SK-N-SH (cell line): Measurements from ENCODE around the gene ADCY9. TPM values are rescaled to one million over a fixed set of nuclear protein-coding genes. Genes with fewer than 3 reads are reported as not detected.

Source experiments
- CTCF ChIA-PET: fragments of 300-600, 350-600 bp; formaldehyde crosslinking; extraction: SDS; loops from one replicate; lab custom pipeline; 2021; lab: Yijun Ruan, JAX
- POLR2A ChIA-PET: fragments of 350-600 bp; sonication (Branson Sonifier 250); formaldehyde crosslinking; extraction: SDS; loops from one replicate; lab custom pipeline; 2020; ENCODE audit warnings: antibody characterized with exemption, inconsistent platforms; lab: Yijun Ruan, JAX
- DNase-seq: peaks from one replicate; pipeline ENCODE4 v3.0.0; 2012
- H2AFZ ChIP-seq: fragments of 200-600 bp; sonication (generic); 2 replicates; pipeline ENCODE4 v1.8.1; 2016; ENCODE audit warnings: antibody characterized with exemption, mild to moderate bottlenecking, low read depth
- H3F3A ChIP-seq: fragments of 200-600 bp; sonication (generic); replicated peaks from 2 replicates; pipeline ENCODE3; 2016; ENCODE audit warnings: antibody characterized with exemption, mild to moderate bottlenecking; ENCODE audit not compliant: insufficient read depth
- H3K27ac ChIP-seq, 2 experiments: fragments of 200-500 bp in 1 of 2; fragments of 200-600 bp in 1 of 2; sonication (Bioruptor generic) in 1 of 2; sonication (generic), shearing (Covaris generic) in 1 of 2; 2 replicates each; pipeline versions ENCODE4 v1.5.1 to v1.6.1; 2014 to 2016; ENCODE audit warnings: low read depth in 2 of 2, inconsistent platforms in 1 of 2, low read length in 1 of 2, mild to moderate bottlenecking in 1 of 2, mixed read lengths in 1 of 2
- H3K27me3 ChIP-seq: fragments of 200-600 bp; sonication (generic), shearing (Covaris generic); 2 replicates; pipeline ENCODE4 v1.6.1; 2016; ENCODE audit warnings: mixed run types; ENCODE audit not compliant: insufficient read depth
- H3K36me3 ChIP-seq, 2 experiments: fragments of 200-500 bp in 1 of 2; fragments of 200-600 bp in 1 of 2; sonication (Bioruptor generic) in 1 of 2; sonication (generic) in 1 of 2; replicated peaks in 1 of 2; 2 replicates each; pipeline versions ENCODE3 to v1.5.1; 2014 to 2016; ENCODE audit warnings: low read length in 1 of 2, mild to moderate bottlenecking in 1 of 2; ENCODE audit not compliant: insufficient read depth in 2 of 2, control insufficient read depth in 1 of 2
- H3K4me1 ChIP-seq, 2 experiments: fragments of 200-500 bp in 1 of 2; fragments of 200-600 bp in 1 of 2; sonication (Bioruptor generic) in 1 of 2; sonication (generic), shearing (Covaris generic) in 1 of 2; 2 replicates each; pipeline versions ENCODE4 v1.5.1 to v1.6.1; 2014 to 2016; ENCODE audit warnings: low read depth in 1 of 2, low read length in 1 of 2, mixed run types in 1 of 2; ENCODE audit not compliant: insufficient read depth in 2 of 2, control insufficient read depth in 1 of 2
- H3K4me2 ChIP-seq: fragments of 200-600 bp; sonication (generic), shearing (Covaris generic); 2 replicates; pipeline ENCODE4 v1.6.1; 2017; ENCODE audit warnings: mixed run types
- H3K4me3 ChIP-seq, 2 experiments: fragments of 200-500 bp in 1 of 2; fragments of 200-600 bp in 1 of 2; sonication (Bioruptor generic) in 1 of 2; sonication (generic), shearing (Covaris generic) in 1 of 2; 2 replicates each; pipeline versions ENCODE4 v1.5.1 to v1.8.1; 2014 to 2016; ENCODE audit warnings: low read depth in 2 of 2, inconsistent platforms in 1 of 2, low read length in 1 of 2, mild to moderate bottlenecking in 1 of 2, mixed read lengths in 1 of 2, moderate library complexity in 1 of 2
- H3K79me2 ChIP-seq: fragments of 200-600 bp; sonication (generic); 2 replicates; pipeline ENCODE4 v1.8.1; 2017; ENCODE audit warnings: mild to moderate bottlenecking; ENCODE audit not compliant: insufficient read depth
- H3K9ac ChIP-seq: fragments of 200-600 bp; sonication (generic); 2 replicates; pipeline ENCODE4 v1.6.1; 2017; ENCODE audit warnings: mixed run types
- H3K9me2 ChIP-seq: fragments of 200-600 bp; sonication (generic); 2 replicates; pipeline ENCODE4 v1.6.1; 2017; ENCODE audit warnings: mixed run types
- H3K9me3 ChIP-seq: fragments of 200-600 bp; sonication (generic); 2 replicates; pipeline ENCODE4 v1.6.1; 2017; ENCODE audit warnings: mixed run types, mild to moderate bottlenecking, moderate library complexity
- H4K20me1 ChIP-seq: fragments of 200-600 bp; sonication (generic); 2 replicates; pipeline ENCODE4 v1.6.1; 2017; ENCODE audit warnings: mild to moderate bottlenecking, mixed run types; ENCODE audit not compliant: insufficient read depth
- CHD2 ChIP-seq: fragments of 150-350 bp; IDR thresholded peaks from 2 replicates; pipeline ENCODE4 v1.6.1; 2018; ENCODE audit warnings: low read length; ENCODE audit not compliant: partially characterized antibody
- FOXM1 ChIP-seq: IDR thresholded peaks from 2 replicates; pipeline ENCODE4 v1.4.0; 2012; ENCODE audit warnings: low read depth, mild to moderate bottlenecking
- JUND ChIP-seq: IDR thresholded peaks from 2 replicates; pipeline ENCODE4 v1.4.0; 2012
- NRF1 ChIP-seq: IDR thresholded peaks from 2 replicates; pipeline ENCODE4 v1.6.1; 2012; ENCODE audit warnings: low read depth, mild to moderate bottlenecking, low read length
- SIN3A ChIP-seq: IDR thresholded peaks from 2 replicates; pipeline ENCODE4 v1.6.1; 2012; ENCODE audit warnings: low read depth, mild to moderate bottlenecking, low read length, moderate library complexity, borderline replicate concordance
- SMC3 ChIP-seq: IDR thresholded peaks from 2 replicates; pipeline ENCODE4 v1.6.1; 2012; ENCODE audit warnings: low read depth, low read length, improper control_type of control experiment
- TCF12 ChIP-seq: IDR thresholded peaks from 2 replicates; pipeline ENCODE4 v1.4.0; 2012
- WGBS: methylation state at CpG from one replicate; pipeline ENCODE4 v1.1.6; 2017; ENCODE audit warnings: low lambda C conversion rate; 5-methylcytosine and 5-hydroxymethylcytosine counted together
- polyA plus RNA-seq, 3 experiments: library from polyadenylated mRNA; depleted of rRNA; stranded (reverse); fragments of >200 nt; gene quantifications; 2 replicates each; pipeline ENCODE4 v1.2.3, GENCODE V29; 2012
- TF ChIP-seq, protein P1 (sequence below): IDR thresholded peaks from 2 replicates; pipeline ENCODE4 v1.4.0; 2012; ENCODE audit warnings: low read depth
- TF ChIP-seq, protein P2 (sequence below): IDR thresholded peaks from 2 replicates; pipeline ENCODE4 v1.4.0; 2012; ENCODE audit warnings: low read depth, borderline replicate concordance
- TF ChIP-seq, protein P3 (sequence below): fragments of 150-350 bp; IDR thresholded peaks from 2 replicates; pipeline ENCODE4 v1.6.1; 2017; ENCODE audit warnings: antibody characterized with exemption, low read length, low read depth, borderline replicate concordance
- TF ChIP-seq, protein P4 (sequence below): fragments of 200-600 bp; sonication (generic); IDR thresholded peaks from 2 replicates; pipeline ENCODE4 v1.6.1; 2017; ENCODE audit warnings: antibody characterized with exemption, mild to moderate bottlenecking, moderate library complexity

Gene ADCY9
- polyA plus RNA-seq, 1 of the 3 experiments (the other 2 are of a cell fraction): 5.2 TPM

DNA sequence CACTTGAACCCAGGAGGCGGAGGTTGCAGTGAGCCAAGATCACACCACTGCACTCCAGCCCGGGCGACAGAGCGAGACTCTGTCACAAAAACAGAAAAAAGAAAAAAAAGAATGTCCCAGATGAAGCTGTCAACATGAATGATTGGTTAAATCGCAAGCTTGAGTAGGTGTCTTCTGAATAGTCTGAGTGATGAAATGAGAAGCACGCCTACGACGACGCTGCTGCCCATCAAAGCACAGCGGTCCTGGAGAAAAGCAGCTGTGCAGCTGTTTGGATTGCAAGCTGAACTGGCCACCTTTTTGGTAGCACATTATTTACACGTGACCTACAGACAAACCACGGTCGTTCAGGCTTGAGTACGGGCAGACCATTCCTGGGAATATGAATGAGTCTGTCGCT lies 12.5 kb downstream of the ADCY9 start:
- Histone ChIP-seq H3K27ac (no peak overlapping the region), H3K9ac (no peak overlapping the region), H3K79me2 (no peaks in the 10 kb centered on the region), H3K27me3 (no peaks in the 10 kb centered on the region), H3K9me3 (no peaks in the 10 kb centered on the region), H3K4me1 (no peaks in the 10 kb centered on the region), H3K36me3 (no peaks in the 10 kb centered on the region), H3K9me2 (no peaks in the 10 kb centered on the region), H3K4me2 (no peak overlapping the region), H4K20me1 (no peaks in the 10 kb centered on the region), H2AFZ (no peak overlapping the region), H3K4me3 (no peak overlapping the region), H3F3A (no peaks in the 10 kb centered on the region)
- DNase-seq: no peak
- ChIA-PET POLR2A (no interaction called here), CTCF (no interaction called here)
- 95% methylated on average over 15 of the region's 15 CpGs for WGBS
- TF ChIP-seq NRF1 (no peak), FOXM1 (no peak), CHD2 (no peak), SIN3A (no peak)
- TF ChIP-seq, protein P1, sequence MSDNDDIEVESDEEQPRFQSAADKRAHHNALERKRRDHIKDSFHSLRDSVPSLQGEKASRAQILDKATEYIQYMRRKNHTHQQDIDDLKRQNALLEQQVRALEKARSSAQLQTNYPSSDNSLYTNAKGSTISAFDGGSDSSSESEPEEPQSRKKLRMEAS: no peak

DNA sequence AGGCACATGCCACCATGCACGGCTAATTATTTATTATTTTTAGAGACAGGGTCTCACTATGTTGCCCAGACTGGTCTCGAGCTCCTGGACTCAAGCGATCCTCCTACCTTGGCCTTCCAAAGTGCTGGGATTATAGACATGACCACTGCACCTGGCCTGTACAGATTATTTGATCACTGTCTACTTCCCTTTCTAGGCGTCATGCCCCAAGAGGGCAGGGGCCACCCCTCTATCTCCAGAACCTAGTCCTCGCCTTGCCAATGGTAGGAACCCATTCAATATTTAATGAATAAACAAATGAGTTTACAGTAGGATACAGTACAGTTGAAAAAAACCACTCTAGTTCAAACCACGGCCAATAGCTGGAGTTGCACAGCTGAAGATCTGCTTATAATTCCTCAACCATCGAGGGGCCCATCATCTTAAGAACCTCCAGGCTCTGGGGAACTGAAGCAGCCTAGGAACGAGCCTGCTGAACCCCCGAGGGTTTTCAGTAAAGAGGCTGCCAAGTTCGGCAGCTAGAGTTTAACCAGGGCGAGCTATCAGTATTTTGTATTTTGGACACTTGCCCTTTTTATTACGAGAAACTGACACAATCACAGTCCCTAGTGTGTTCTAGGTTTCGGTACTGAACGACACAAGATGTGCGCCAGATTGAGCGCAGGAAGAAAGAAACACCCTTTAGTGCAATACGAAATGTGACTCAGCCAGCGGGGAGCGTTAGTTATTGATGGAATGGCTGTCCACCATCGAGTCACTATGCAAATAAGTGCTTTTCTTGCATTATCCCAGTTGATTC lies 14.6 kb downstream of the ADCY9 start:
- no peak overlapping the region for H3K4me3 ChIP-seq
- no peaks in the 10 kb centered on the region for H3F3A ChIP-seq
- no peaks in the 10 kb centered on the region for H3K9me3 ChIP-seq
- no peak overlapping the region for H3K9ac ChIP-seq
- 94% methylated on average over 20 of the region's 20 CpGs for WGBS
- H3K27ac ChIP-seq: no peak overlapping the region
- no peak for DNase-seq
- CTCF ChIA-PET: interaction anchor here (2.2 kb wide), 1 partner anchor 152 kb away, joined by 6 read pairs; no protein-coding TSS in a partner anchor
- no peaks in the 10 kb centered on the region for H3K27me3 ChIP-seq
- peaks cover 0 to 4% of the 10 kb centered on the region in 2 experiments; a peak in 2 of 4 replicates for H3K4me1 ChIP-seq
- no peak for TF ChIP-seq SMC3
- TF ChIP-seq, protein P2, sequence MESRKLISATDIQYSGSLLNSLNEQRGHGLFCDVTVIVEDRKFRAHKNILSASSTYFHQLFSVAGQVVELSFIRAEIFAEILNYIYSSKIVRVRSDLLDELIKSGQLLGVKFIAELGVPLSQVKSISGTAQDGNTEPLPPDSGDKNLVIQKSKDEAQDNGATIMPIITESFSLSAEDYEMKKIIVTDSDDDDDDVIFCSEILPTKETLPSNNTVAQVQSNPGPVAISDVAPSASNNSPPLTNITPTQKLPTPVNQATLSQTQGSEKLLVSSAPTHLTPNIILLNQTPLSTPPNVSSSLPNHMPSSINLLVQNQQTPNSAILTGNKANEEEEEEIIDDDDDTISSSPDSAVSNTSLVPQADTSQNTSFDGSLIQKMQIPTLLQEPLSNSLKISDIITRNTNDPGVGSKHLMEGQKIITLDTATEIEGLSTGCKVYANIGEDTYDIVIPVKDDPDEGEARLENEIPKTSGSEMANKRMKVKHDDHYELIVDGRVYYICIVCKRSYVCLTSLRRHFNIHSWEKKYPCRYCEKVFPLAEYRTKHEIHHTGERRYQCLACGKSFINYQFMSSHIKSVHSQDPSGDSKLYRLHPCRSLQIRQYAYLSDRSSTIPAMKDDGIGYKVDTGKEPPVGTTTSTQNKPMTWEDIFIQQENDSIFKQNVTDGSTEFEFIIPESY: no peak
- no peak for TF ChIP-seq TCF12
- TF ChIP-seq, protein P1: no peak
- TF ChIP-seq, protein P3, sequence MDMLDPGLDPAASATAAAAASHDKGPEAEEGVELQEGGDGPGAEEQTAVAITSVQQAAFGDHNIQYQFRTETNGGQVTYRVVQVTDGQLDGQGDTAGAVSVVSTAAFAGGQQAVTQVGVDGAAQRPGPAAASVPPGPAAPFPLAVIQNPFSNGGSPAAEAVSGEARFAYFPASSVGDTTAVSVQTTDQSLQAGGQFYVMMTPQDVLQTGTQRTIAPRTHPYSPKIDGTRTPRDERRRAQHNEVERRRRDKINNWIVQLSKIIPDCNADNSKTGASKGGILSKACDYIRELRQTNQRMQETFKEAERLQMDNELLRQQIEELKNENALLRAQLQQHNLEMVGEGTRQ: no peak
- TF ChIP-seq, protein P4, sequence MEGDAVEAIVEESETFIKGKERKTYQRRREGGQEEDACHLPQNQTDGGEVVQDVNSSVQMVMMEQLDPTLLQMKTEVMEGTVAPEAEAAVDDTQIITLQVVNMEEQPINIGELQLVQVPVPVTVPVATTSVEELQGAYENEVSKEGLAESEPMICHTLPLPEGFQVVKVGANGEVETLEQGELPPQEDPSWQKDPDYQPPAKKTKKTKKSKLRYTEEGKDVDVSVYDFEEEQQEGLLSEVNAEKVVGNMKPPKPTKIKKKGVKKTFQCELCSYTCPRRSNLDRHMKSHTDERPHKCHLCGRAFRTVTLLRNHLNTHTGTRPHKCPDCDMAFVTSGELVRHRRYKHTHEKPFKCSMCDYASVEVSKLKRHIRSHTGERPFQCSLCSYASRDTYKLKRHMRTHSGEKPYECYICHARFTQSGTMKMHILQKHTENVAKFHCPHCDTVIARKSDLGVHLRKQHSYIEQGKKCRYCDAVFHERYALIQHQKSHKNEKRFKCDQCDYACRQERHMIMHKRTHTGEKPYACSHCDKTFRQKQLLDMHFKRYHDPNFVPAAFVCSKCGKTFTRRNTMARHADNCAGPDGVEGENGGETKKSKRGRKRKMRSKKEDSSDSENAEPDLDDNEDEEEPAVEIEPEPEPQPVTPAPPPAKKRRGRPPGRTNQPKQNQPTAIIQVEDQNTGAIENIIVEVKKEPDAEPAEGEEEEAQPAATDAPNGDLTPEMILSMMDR: no peak
- no peak for TF ChIP-seq JUND
- no peak overlapping the region for H3K4me2 ChIP-seq
- no peaks in the 10 kb centered on the region for H3K9me2 ChIP-seq
- no peaks in the 10 kb centered on the region for H4K20me1 ChIP-seq
- H3K79me2 ChIP-seq: no peaks in the 10 kb centered on the region
- no peak overlapping the region for H2AFZ ChIP-seq
- H3K36me3 ChIP-seq: no peaks in the 10 kb centered on the region
- POLR2A ChIA-PET: interaction anchor here (0.6 kb wide), 1 partner anchor 142 kb away, joined by 3 read pairs; no protein-coding TSS in a partner anchor
